ENCODE data around the gene ENTREP3. TPM values are rescaled to one million over a fixed set of nuclear protein-coding genes. Genes with fewer than 3 reads are reported as not detected.
A peak's percentile ranks its signal among the peaks of the same experiment; 100 is the strongest.
"Not testable (repeated sequence)": the region's sequence is repeated elsewhere in the genome, so short reads cannot be mapped to it uniquely, and the experiment has no call there.

Gene ENTREP3
- total RNA-seq, 1 donor from 2014 or later, result 37.6 TPM

- peak; percentile 98 for DNase-seq (ENCODE audit: extremely low spot score, unreplicated experiment)
- H3K36me3 Mint-ChIP-seq (ENCODE audit: unreplicated experiment), result peaks cover 7% of the 10 kb centered on the region
- no peak overlapping the region for H3K4me3 Mint-ChIP-seq (ENCODE audit: unreplicated experiment)
- H3K27ac Mint-ChIP-seq (ENCODE audit: unreplicated experiment), result peak overlapping the region; percentile 50
- H3K4me1 Mint-ChIP-seq (ENCODE audit: unreplicated experiment), result peaks cover 26% of the 10 kb centered on the region
- no peaks in the 10 kb centered on the region for H3K27me3 Mint-ChIP-seq (ENCODE audit: unreplicated experiment)
- TF ChIP-seq CTCF (IDR thresholded peaks at IDR 0.05), result no peak
- no peaks in the 10 kb centered on the region for H3K9me3 Mint-ChIP-seq (ENCODE audit: unreplicated experiment)
These were observed 4.4 kb downstream of the ENTREP3 start for GRCh38 chr1:155250633-155251449.

GRCh38 chr1:155250246-155250632 is 5.0 kb downstream of the ENTREP3 start:
- no peak for TF ChIP-seq CTCF (IDR thresholded peaks at IDR 0.05)

GRCh38 chr1:155247667-155248553 is 7.4 kb downstream of the ENTREP3 start:
- peaks cover 24% of the 10 kb centered on the region for H3K4me1 Mint-ChIP-seq (ENCODE audit: unreplicated experiment)
- peaks cover 7% of the 10 kb centered on the region for H3K36me3 Mint-ChIP-seq (ENCODE audit: unreplicated experiment)
- TF ChIP-seq CTCF (IDR thresholded peaks at IDR 0.05), result no peak
- no peak overlapping the region for H3K27ac Mint-ChIP-seq (ENCODE audit: unreplicated experiment)
- no peak for DNase-seq (ENCODE audit: extremely low spot score, unreplicated experiment)
- no peak overlapping the region for H3K4me3 Mint-ChIP-seq (ENCODE audit: unreplicated experiment)
- no peaks in the 10 kb centered on the region for H3K9me3 Mint-ChIP-seq (ENCODE audit: unreplicated experiment)
- H3K27me3 Mint-ChIP-seq (ENCODE audit: unreplicated experiment), result no peaks in the 10 kb centered on the region

More at GRCh38 chr1:155250246-155250632, 5.0 kb downstream of the ENTREP3 start:
- no peak overlapping the region for H3K27ac Mint-ChIP-seq (ENCODE audit: unreplicated experiment)
- H3K9me3 Mint-ChIP-seq (ENCODE audit: unreplicated experiment), result no peaks in the 10 kb centered on the region
- H3K4me3 Mint-ChIP-seq (ENCODE audit: unreplicated experiment), result no peak overlapping the region
- H3K27me3 Mint-ChIP-seq (ENCODE audit: unreplicated experiment), result no peaks in the 10 kb centered on the region
- H3K4me1 Mint-ChIP-seq (ENCODE audit: unreplicated experiment), result peaks cover 23% of the 10 kb centered on the region
- peaks cover 7% of the 10 kb centered on the region for H3K36me3 Mint-ChIP-seq (ENCODE audit: unreplicated experiment)
- DNase-seq (ENCODE audit: extremely low spot score, unreplicated experiment), result no peak

- H3K9me3 Mint-ChIP-seq (ENCODE audit: unreplicated experiment); H3K4me3 Mint-ChIP-seq (ENCODE audit: unreplicated experiment); H3K27me3 Mint-ChIP-seq (ENCODE audit: unreplicated experiment); DNase-seq (ENCODE audit: extremely low spot score, unreplicated experiment); H3K27ac Mint-ChIP-seq (ENCODE audit: unreplicated experiment); H3K36me3 Mint-ChIP-seq (ENCODE audit: unreplicated experiment): not testable (repeated sequence)
- H3K4me1 Mint-ChIP-seq (ENCODE audit: unreplicated experiment), result peaks cover 24% of the 10 kb centered on the region
These were observed 8.5 kb downstream of the ENTREP3 start for GRCh38 chr1:155246796-155247195.

GRCh38 chr1:155245163-155245524 is 10.1 kb downstream of the ENTREP3 start:
- no peaks in the 10 kb centered on the region for H3K27me3 Mint-ChIP-seq (ENCODE audit: unreplicated experiment)
- no peaks in the 10 kb centered on the region for H3K9me3 Mint-ChIP-seq (ENCODE audit: unreplicated experiment)
- peaks cover 7% of the 10 kb centered on the region for H3K36me3 Mint-ChIP-seq (ENCODE audit: unreplicated experiment)
- H3K27ac Mint-ChIP-seq (ENCODE audit: unreplicated experiment), result peak overlapping the region; percentile 80
- DNase-seq (ENCODE audit: extremely low spot score, unreplicated experiment), result no peak
- peak overlapping the region; percentile 72 for H3K4me3 Mint-ChIP-seq (ENCODE audit: unreplicated experiment)
- peaks cover 35% of the 10 kb centered on the region for H3K4me1 Mint-ChIP-seq (ENCODE audit: unreplicated experiment)
- no peak for TF ChIP-seq CTCF (IDR thresholded peaks at IDR 0.05)
